ENCODE results near the gene NOP58.

DNA sequence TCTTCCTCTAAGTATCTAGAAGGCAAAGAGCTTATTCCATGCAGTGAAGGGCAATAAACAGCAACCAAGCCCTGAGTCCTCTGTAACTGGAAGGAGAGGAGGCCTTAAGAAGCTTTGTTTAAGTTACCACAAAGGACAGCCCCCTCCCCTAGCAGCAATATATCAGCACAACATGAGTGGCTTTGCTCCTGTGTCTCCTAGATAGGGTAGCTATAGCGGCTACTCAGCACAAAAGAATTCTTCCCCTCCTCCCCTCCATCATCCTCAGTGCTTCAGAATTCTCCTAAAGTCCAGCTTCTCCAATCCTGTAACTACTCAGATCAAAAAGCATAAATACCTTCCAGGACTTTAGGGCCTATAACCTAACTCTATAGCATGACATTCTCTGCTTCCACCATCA lies 43.7 kb upstream of the NOP58 start:
- TF ChIP-seq, protein P1, sequence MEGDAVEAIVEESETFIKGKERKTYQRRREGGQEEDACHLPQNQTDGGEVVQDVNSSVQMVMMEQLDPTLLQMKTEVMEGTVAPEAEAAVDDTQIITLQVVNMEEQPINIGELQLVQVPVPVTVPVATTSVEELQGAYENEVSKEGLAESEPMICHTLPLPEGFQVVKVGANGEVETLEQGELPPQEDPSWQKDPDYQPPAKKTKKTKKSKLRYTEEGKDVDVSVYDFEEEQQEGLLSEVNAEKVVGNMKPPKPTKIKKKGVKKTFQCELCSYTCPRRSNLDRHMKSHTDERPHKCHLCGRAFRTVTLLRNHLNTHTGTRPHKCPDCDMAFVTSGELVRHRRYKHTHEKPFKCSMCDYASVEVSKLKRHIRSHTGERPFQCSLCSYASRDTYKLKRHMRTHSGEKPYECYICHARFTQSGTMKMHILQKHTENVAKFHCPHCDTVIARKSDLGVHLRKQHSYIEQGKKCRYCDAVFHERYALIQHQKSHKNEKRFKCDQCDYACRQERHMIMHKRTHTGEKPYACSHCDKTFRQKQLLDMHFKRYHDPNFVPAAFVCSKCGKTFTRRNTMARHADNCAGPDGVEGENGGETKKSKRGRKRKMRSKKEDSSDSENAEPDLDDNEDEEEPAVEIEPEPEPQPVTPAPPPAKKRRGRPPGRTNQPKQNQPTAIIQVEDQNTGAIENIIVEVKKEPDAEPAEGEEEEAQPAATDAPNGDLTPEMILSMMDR (IDR thresholded peaks at IDR 0.05; ENCODE audit: insufficient read depth, low read length): no peak
- TF ChIP-seq POLR2AphosphoS5 (IDR thresholded peaks at IDR 0.05; ENCODE audit: low read depth) (no peak), GABPA (IDR thresholded peaks at IDR 0.05; ENCODE audit: low read depth) (no peak), SPI1 (IDR thresholded peaks at IDR 0.05; ENCODE audit: borderline replicate concordance, low read depth) (no peak)
- TF ChIP-seq, protein P2, sequence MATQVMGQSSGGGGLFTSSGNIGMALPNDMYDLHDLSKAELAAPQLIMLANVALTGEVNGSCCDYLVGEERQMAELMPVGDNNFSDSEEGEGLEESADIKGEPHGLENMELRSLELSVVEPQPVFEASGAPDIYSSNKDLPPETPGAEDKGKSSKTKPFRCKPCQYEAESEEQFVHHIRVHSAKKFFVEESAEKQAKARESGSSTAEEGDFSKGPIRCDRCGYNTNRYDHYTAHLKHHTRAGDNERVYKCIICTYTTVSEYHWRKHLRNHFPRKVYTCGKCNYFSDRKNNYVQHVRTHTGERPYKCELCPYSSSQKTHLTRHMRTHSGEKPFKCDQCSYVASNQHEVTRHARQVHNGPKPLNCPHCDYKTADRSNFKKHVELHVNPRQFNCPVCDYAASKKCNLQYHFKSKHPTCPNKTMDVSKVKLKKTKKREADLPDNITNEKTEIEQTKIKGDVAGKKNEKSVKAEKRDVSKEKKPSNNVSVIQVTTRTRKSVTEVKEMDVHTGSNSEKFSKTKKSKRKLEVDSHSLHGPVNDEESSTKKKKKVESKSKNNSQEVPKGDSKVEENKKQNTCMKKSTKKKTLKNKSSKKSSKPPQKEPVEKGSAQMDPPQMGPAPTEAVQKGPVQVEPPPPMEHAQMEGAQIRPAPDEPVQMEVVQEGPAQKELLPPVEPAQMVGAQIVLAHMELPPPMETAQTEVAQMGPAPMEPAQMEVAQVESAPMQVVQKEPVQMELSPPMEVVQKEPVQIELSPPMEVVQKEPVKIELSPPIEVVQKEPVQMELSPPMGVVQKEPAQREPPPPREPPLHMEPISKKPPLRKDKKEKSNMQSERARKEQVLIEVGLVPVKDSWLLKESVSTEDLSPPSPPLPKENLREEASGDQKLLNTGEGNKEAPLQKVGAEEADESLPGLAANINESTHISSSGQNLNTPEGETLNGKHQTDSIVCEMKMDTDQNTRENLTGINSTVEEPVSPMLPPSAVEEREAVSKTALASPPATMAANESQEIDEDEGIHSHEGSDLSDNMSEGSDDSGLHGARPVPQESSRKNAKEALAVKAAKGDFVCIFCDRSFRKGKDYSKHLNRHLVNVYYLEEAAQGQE (IDR thresholded peaks at IDR 0.05; ENCODE audit: insufficient replicate concordance, low read depth): no peak

All from HL-60 (cell line).